NCI-H524 treated with DMSO at 0.1 percent for 48 hours (cell line): ENCODE measurements around the gene SEL1L3.
"Not testable (repeated sequence)": the region's sequence is repeated elsewhere in the genome, so short reads cannot be mapped to it uniquely, and the experiment has no call there.

Experiments
- DNase-seq: peaks from one replicate; lab custom pipeline; 2025; lab: John Stamatoyannopoulos, UW

The SEL1L3 gene

DNA sequence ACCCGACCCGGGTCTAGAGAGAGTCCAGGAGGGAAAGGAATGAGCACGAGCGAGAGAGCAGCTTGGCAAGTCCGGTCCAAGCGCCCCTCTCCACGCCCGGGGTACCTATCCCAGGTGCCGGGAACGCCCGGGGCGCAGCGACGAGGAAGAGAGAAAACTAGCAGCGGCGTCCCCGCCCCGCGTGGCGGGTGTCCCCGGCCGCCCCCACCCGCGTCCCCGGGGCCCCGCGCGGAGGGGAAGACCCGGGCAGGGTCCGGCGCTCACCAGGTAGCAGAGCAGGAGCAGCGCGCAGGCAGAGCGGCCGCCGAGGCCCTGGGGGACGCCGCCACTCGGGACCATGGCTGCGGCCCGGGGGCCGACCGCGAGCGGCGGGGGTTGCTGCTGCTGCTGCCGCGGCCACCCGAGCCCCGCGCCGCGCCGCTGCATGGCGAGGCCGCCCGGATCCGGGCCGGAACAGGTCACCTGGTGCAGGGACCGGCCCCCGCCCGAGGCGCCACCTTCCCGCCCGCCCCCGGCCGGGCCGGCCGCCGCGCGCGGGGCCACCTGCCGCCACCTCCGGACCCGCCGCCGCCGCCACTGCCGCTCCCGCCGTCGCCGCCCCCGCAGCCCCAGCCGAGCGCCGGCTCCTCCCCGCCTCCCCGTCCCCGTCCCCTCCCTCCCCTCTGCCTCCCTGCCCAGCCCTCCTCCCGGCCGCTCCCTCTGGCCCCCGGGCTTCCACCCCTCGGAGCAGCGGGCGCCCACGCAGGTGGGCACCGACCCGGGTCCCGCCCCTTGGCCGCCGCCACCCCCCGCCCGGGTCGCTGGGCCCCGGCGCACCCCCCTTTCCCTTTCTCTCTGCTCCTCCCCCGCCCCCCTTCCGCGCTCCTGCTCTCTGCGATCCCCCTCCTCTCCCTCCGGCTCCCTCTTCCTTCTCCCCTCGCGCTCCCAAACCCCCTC is at the start of gene SEL1L3:
TSS of gene SEL1L3 (minus strand) at position 578 of the 936 bp plus-strand sequence. CDS start at position 426, 152 bp downstream.
- no peak for DNase-seq

DNA sequence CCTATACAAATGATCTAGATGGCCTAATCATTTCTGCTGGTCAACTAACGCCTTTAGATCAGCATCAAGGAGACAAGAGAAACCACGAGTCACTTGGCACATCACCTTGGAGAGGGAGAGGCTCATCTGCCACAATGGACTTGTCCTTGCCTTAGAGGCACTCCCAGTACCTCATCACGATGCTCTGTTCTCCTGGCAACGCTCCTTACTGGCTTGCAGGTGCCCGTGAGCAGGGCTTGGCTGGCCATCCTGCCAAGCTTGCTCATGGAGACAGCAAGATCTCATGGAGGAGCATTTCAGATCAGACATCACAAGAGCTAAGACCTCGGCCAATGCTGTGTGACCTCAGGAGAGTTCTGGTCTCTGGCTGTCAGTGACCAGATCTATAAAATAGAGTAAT is 48.6 kb upstream of the SEL1L3 start:
- no peak for DNase-seq

DNA sequence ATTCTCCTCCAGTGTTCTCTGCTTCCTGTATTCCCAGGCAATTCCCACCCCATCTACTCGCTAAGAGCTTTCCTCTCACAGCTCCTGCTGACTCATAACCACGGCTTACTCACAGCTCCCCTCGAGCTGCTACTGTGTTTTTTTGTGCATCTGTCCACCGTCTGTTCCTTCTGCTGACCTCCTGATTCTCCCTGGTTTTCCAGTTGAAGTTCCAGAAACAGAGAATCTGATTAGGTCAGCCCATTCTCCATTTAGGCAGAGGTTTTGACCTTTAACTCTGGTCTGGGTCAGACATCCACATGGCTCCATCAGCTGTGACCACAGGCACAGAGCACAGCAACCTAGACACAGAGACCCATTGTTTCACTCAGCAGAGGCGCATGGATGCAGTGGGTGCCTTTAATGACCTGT is 45.7 kb upstream of the SEL1L3 start:
- peak; percentile 3 for DNase-seq

DNA sequence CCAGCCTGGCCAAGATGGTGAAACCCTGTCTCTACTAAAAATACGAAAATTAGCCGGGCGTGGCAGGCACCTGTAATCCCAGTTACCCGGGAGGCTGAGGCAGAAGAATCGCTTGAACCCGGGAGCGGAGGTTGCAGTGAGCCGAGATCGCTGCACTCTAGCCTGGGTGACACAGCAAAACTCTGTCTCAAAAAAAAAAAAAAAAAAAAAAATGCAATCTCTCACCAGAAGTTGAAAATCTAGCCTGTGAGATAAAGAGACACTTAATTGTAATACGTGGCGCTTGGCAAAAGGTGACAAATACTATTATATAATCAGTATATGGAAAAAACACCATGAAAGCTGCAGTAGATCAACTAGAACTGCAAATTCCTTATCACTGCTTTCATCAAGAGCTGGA is 43.3 kb upstream of the SEL1L3 start:
- DNase-seq = not testable (repeated sequence)

DNA sequence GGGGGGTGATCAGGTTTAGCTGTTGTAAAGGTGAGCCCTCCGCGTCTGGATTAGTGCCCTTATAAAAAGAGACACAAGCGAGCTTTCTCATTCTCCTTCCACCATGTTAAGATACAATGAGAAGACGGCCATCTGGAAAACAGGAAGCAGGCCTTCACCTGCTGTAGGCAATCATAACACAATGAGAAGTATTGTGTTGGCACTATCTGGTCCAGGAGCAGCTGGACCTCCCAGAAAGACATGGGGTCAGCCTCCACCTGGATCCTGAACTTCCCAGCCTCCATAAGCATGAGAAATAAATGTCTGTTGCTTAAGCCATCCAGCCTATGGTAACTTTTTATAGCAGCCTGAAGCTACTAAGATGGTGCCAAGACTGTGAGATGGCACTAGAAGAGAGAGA is 42.6 kb upstream of the SEL1L3 start:
- DNase-seq = no peak

DNA sequence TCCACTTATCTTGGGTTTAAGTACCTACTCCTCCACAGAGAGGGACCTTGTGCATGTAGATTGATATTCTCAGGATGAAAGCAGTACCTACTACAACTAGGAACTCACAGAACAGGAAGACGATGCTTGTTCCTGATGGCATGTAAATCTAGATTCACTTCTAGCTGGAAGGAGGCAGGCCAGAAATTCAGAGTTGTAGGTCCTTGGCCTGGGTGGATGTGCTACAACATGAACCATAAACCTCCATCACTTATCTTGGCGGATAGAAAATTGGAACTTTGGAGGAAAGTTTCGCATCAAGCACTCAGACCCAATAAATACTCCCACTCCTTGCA is 41.9 kb upstream of the SEL1L3 start:
- DNase-seq = no peak

DNA sequence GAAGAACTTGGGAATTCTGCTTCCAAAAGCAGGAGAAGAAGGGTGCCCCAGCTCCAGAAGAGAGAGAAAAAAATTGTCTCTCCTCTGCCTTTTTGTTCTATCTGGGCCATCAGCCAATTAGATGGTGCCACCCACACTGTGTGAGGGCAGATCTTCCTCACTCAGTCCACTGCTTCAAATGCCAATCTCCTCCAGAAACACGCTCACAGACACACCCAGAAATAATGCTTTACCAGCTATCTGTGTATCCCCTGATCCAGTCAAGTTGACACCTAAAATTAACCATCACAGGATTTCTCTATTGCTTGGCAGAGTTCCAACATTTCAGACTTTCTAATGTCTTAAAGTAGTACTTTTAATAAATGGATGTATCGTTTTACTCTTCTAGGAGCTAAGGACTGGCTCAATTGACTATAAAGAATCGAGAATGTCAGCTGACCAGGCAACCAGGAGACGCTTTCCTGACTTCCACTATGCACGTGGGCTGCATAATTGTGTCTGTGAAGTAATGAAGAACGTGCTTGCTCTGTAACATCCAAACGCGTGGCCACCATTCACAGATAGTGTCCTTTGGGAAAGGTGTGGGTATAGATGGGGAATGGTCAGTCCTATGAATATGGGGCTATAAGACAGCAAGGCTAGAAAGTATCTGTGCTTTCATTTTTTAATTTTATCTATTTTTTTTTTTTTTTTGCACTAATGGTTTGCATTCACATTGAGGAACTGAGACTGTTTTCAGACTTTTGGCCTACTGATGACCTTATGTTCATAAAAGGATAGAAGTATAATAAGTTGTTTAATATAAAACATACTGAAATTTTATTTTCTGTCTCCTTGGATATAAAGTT is 41.3 kb upstream of the SEL1L3 start:
- DNase-seq = no peak

DNA sequence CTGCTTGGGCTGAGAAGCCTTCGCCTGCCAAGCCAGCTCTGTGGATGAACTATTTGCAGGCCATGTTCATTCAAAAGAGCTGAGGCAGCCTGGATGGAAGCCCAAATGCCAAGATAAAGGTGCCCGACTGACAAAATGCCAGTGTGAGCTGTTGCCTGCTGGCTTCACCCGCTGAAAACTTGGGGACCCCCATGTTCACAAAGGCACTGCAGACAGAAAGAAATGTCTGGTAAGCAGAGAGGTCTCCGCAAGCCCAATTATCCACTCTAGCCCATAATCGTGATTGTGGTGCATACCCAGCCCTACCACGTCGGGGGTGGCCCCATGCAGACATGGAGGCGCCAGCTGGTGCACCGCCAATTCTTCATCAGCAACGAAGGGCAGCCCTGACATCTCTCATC is 38.2 kb upstream of the SEL1L3 start:
- DNase-seq = no peak

DNA sequence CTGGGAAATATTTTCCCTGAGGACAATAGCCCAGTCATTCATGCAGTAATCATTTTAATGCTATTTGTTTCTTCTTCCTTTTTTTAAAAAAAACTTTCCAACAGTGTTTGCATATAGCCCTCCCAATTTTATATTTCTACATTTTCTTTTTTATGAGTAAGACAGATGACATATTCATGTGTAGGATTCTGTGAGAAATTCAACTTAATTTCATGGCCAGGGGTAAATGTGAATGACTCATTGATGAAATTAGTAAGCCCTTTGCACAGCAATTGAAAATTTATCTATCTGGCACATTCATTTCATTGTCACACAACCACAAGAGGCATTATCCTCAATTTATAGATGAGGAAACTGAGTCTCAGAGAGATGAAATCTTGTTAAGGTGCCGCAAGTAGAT is 37.5 kb upstream of the SEL1L3 start:
- no peak for DNase-seq

DNA sequence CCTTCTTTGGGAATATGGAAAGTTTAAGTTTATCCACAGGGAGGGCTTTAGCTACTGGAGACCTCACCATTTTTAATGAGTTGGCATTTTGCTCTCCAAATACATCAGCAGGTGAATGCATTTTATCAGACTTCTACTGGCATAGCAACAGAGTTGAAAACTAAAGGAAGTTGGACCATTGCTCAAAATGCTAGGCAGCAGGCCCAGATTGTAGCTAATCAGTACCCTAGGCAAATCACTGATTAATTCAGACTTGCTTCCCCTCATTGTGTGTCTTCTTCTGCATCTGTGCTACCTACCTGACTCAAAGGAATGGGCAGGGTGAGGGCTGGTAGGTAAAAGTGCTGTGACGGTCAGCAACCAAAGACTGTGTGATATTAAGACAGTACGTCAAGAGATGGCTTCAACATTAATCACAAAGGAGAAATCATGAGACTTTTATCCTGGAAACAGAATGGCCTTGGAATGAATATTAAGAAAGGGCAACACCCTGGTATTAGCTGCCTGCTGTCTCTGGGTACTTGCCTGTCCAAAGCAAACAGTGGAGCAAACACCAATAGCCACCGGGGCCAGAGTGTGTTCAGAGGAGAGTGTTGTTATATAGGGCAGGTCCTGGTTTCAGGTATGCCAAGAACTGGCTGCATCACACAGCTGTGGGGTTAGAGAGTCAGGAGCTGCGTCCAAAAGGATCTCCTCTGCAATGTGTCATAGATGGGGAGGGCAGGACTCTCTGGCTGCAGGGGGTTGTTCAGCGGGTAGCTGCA is 34.2 kb upstream of the SEL1L3 start:
- no peak for DNase-seq

DNA sequence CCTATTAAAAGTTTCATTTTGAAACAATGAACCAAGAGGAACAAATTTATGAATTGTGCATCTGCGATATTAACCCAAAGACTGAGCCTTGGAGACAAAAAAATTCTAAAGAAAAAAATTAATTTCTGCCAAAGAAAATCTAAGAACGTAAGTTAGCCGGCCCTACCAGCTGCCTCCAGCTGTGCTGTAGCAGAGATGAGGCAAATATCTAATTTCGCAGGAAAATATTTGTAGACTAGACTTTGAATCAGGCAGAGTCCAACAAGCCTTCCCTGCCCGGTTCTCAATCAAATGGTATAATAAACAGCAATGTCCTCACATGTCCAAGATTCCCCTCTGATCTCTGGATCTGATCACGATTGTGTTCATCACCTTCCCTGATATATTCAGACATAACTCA is 30.0 kb upstream of the SEL1L3 start:
- no peak for DNase-seq

DNA sequence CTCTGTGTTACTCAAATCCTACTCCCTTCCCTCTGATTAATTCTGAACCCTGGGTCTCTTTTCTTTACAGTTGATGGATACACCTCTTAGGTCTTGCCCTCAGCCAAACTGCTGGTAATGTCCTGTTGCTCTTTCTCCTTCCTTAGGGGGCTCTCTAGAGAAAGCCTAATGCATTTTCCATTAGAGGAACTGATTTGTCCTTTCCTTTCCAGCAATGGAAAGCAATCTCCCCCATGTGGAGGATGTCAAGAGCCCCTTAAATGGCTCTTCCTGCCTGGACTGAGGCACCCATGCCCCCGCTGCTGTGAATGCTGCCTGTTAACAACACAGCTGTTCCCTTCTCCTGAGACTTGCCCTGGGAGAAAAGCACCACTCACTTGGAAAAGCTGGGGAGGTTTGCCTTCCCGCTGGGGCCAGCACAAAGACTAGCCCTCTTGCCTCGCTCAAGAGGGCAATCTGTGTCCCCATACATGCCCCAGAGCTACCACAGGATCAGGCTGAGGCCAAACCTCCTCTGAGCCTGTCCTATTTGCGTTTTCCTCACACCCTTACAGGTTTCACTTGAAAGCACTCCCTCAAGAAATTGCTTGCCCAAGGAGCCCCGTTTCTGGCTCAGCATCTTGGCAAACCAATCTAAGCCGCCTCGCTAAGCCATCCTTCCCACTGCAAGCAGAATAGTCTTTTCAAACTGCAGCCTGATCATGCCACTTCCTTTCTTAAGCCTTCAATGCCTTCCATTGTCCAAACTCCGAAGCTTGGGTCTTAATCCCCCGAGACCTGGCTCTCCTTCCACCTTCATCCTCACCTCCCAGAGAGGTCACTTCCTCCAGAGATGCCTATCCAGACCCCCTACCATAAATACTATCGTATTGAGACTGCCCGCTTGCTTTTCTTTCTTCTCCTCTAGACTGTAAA is 28.0 kb upstream of the SEL1L3 start:
- no peak for DNase-seq

DNA sequence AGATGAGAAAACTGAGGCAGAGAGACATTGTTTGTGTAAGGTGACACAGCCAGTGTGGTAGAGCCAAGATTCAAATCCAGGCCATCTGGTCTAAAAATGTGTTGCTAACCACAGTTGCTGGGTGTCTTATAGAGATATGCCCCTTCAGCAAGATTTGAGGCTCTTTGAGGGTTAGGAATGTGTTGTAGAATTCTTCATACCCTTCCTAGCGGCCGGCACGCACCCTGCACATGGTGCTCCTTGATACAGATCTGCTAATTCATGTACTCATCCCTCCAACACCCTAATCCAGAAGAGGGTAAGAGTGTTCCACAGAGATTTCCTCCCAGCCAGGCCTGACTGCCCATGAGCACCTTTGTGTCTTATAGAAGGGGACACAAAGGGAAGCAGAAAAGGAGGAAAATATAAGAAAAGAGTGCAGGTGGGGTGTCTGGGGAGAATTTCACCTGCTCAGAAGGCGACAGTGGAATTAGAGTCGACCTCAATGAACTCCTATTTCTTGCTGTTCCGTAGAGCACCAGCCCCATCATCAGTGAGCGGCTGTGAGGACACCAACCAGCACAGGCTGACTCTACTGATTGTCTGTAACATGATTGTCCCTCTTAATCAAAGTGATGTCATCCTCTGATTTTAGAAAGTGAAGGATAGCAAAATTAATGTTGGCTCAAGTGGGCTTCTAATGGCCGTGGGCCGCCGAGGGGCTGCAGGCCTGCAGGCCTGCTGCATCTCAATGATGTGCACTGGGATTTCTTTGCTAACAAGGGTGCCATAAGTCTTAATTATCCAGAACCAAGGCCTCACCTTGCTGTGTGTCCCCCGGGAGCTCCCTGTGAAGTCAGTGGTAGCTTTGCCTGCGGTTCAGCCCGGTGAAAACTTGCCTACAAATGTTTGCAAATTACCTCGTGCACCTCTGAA is 27.1 kb upstream of the SEL1L3 start:
- DNase-seq = no peak

DNA sequence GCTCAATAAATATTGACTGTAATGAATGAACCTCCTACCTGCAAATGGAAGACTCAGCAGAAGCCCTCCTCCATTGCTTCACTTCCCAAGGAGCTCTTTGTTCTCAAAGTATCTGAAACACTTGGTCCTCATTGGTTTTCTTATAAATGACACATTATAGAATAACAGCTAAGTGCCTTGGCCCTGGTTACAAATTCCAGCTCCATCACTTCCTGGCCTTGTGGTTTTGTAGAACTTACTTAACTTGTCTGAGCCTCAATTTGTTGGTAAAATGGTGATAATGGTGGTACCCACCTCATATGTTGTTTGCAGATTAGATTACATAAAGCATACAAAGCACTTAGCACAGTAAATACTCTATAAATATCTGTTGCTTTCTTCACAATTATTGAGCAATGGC is 26.0 kb upstream of the SEL1L3 start:
- no peak for DNase-seq

DNA sequence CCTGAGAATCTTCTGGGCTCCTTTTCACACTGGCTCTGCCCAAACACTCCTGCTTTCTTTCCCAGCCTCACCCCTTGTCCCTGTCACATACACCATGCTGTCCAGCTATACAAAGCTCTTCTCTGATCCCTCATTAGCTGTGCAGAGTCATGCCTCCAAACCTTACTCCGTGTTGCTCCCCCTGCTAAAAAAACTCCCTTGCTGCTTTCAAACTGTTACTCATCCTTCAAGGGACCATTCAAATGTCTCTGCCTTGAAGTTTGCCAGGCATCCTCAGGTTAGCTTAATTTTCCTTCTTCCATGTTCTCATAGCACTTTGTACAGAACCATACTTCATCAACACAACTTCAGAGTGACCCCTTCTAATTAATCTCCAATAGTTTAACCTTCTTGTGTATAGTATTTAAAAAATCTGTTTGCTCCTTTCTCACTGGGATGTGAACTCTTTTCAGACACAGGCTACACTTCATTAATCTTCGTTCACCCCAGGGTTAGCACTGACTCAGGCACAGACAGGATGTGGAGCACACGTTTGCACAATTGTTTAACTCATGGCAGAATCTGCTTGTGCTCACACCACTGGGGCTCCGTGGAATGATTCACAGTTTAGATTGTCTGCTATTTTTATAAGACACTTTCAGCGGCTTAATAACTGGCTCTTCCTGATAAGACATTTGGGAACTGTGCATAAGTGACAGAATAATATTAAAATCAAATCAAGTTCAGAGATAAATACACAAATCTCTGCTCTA is 21.4 kb upstream of the SEL1L3 start:
- no peak for DNase-seq

DNA sequence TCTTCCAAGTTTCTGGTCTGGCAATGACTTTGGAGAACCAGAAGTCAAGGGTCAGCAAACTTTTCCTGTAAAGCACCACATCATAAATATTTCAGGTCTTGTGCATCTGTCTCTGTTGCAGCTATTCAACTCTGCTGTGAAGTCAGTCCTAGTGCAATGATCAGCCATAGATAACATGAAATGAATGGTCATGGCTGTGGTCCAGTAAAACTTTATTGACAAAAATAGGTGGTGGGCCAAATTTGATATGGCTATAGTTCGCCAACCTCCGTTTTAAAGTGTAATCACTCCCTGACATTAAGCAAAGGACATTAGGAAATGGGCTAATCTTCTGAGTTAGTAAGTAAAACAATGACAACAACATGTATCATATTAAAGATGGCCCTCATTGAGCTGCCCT is 20.8 kb upstream of the SEL1L3 start:
- no peak for DNase-seq

DNA sequence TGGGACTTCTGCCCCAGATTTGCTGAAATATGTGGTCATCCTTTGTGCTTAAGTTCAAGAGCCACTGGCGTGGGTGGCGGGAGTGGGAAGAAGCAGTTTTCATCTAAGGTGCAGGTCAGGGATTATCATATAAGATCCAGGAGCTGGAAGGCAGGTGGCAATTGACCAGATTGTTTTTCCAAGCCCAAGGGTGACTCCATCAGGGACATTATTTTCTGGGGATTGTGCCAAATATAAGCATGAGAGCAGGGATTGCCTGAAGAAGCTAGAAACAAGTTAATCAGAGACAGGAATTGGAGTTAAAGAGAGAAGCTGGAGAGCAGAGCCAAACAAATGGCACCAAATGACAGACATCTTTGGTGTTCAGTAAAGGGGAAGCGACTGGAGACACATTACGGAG is 19.4 kb upstream of the SEL1L3 start:
- no peak for DNase-seq

DNA sequence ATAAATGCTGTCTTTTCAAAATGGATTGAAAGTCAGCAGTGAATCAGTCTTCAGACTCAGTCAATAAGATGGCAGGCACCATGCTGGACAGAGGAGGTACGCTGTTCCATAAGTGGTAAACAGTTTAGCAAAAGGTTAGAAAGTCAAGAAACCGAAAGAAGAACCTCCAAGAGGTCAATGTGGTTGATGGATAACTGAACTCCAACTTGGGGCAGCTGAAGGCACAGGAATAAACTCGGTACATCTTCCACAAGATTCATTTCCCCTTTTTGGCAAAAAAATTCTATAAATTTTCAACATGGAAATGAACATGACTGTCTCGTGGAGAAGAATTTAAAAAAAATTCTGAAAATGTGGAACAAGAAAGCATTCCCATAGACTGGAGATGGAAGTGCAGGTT is 18.4 kb upstream of the SEL1L3 start:
- no peak for DNase-seq

DNA sequence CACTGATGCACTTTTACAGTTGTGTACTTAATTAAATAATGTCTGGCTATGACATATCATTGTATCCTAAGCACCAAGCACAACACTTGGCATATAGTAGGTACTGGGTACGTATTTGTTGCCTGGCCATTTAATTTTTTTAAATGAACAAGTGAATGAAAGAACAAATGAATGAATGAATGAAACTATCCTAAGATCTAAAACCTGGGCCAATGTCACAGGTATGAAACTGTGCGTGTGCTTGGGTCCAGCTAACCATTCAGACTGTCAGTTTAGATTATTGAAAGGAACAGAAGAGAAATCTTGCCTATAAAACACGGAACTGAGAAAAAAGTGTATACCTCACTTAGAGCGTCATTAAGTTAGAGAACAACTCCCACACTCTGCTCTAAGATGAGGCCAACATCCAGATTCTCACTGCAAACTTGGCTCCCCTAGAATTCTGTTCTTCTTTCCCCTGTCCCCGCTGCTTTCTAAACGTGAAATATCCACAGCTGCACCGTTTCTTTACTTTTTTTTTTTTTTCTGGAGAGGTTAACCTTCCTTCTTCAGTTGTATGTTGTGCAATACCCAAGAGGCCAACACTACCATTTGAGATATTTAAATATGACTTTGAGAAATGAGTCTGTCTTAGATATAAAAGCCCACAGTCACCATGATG is 17.3 kb upstream of the SEL1L3 start:
- DNase-seq = no peak
